NCI-H1105 (cell line): Measurements from ENCODE around the gene C15orf39.
A peak's percentile ranks its signal among the peaks of the same experiment; 100 is the strongest.

Experiments
- DNase-seq: peaks from one replicate; lab custom pipeline; 2025; lab: John Stamatoyannopoulos, UW

C15orf39 gene

GRCh38 chr15:75197062-75197630, 4.5 kb upstream of the C15orf39 start:
- DNase-seq: no peak

GRCh38 chr15:75198560-75199356, 2.9 kb upstream of the C15orf39 start:
- no peak for DNase-seq

- DNase-seq: no peak
Observed at GRCh38 chr15:75199357-75199940, 2.2 kb upstream of the C15orf39 start.

- DNase-seq: no peak
Observed at GRCh38 chr15:75200391-75200764, 1.3 kb upstream of the C15orf39 start.

- peak; percentile 48 for DNase-seq
Observed at GRCh38 chr15:75200765-75201615, 692 bp upstream of the C15orf39 start.

- DNase-seq: no peak
Observed at GRCh38 chr15:75202251-75203016, 752 bp downstream of the C15orf39 start.

- no peak for DNase-seq
Observed at GRCh38 chr15:75203017-75203907, 1.6 kb downstream of the C15orf39 start.

GRCh38 chr15:75203908-75204263, 2.2 kb downstream of the C15orf39 start:
- DNase-seq: no peak

- peak; percentile 78 for DNase-seq
Observed at GRCh38 chr15:75204340-75205063, 2.8 kb downstream of the C15orf39 start.

GRCh38 chr15:75205064-75205395, 3.3 kb downstream of the C15orf39 start:
- no peak for DNase-seq

GRCh38 chr15:75206006-75206405, 4.3 kb downstream of the C15orf39 start:
- no peak for DNase-seq

- DNase-seq: no peak
Observed at GRCh38 chr15:75206803-75207617, 5.3 kb downstream of the C15orf39 start.

GRCh38 chr15:75207618-75208500, 6.2 kb downstream of the C15orf39 start:
- DNase-seq: no peak

GRCh38 chr15:75208501-75209288, 7.0 kb downstream of the C15orf39 start:
- no peak for DNase-seq

GRCh38 chr15:75209289-75209676, 7.6 kb downstream of the C15orf39 start:
- DNase-seq: no peak

GRCh38 chr15:75210811-75211230, 9.1 kb downstream of the C15orf39 start:
- DNase-seq: no peak

- DNase-seq: no peak
Observed at GRCh38 chr15:75211436-75212199, 9.9 kb downstream of the C15orf39 start.
